Thoracic aorta (tissue), 2 donors: ENCODE results near the gene RNF144B. TPM values are rescaled to one million over a fixed set of nuclear protein-coding genes. Genes with fewer than 3 reads are reported as not detected.
"Not testable (repeated sequence)": the region's sequence is repeated elsewhere in the genome, so short reads cannot be mapped to it uniquely, and the experiment has no call there.

Experiments
- ATAC-seq: fragments of 150-250 bp; one replicate; pipeline ENCODE4 v1.8.0; 2017; ENCODE audit warnings: low read depth; ENCODE audit not compliant: insufficient number of reproducible peaks, low FRiP score
- DNase-seq: peaks from one replicate; pipeline ENCODE4 v3.0.0-alpha.2; 2020; ENCODE audit warnings: low spot score
- H3K27ac ChIP-seq, 2 donors: fragments of 200-600 bp; sonication (generic); 1 replicate in 1 of 2; 2 replicates in 1 of 2; pipeline ENCODE4 v1.5.1; 2016; ENCODE audit warnings: mild to moderate bottlenecking in 2 of 2, moderate library complexity in 2 of 2
- H3K27me3 ChIP-seq: fragments of 200-600 bp; sonication (generic); replicated peaks from 2 replicates; pipeline ENCODE4 v1.6.0; 2016; ENCODE audit warnings: mild to moderate bottlenecking; ENCODE audit not compliant: insufficient read depth
- H3K36me3 ChIP-seq: fragments of 200-600 bp; sonication (generic); one replicate; pipeline ENCODE4 v1.5.1; 2016
- H3K4me1 ChIP-seq, 2 donors: fragments of 200-600 bp; sonication (generic); 1 replicate in 1 of 2; 2 replicates in 1 of 2; pipeline versions ENCODE4 v1.5.1 to v1.6.0; 2016; ENCODE audit warnings: low read depth in 2 of 2, mild to moderate bottlenecking in 1 of 2; ENCODE audit not compliant: control insufficient read depth in 1 of 2
- H3K4me3 ChIP-seq: fragments of 200-600 bp; sonication (generic); 2 replicates; pipeline ENCODE4 v1.5.1; 2016; ENCODE audit warnings: mild to moderate bottlenecking
- H3K9me3 ChIP-seq: fragments of 200-600 bp; sonication (generic); 2 replicates; pipeline ENCODE4 v1.5.1; 2016
- CTCF ChIP-seq: fragments of 200-600 bp; sonication (generic); IDR thresholded peaks from one replicate; pipeline ENCODE4 v1.5.1; 2019; ENCODE audit warnings: antibody characterized with exemption
- total RNA-seq, 2 donors: library from RNA; depleted of rRNA; stranded (reverse); fragments of >200 nt; gene quantifications; one replicate each; pipeline versions ENCODE4 v1.1.0 to v1.2.3, GENCODE V29; 2016

Gene RNF144B
- total RNA-seq, 2 donors from 2014 or later: 15.8 to 24.3 TPM

- TF ChIP-seq CTCF: no peak
- DNase-seq (no peak), ATAC-seq (no peak)
- no peak overlapping the region for H3K27ac ChIP-seq
- H3K4me3 ChIP-seq: no peak overlapping the region
- peaks cover 0 to 10% of the 10 kb centered on the region in 2 donors for H3K4me1 ChIP-seq
- no peaks in the 10 kb centered on the region for H3K27me3 ChIP-seq
- H3K36me3 ChIP-seq: no peaks in the 10 kb centered on the region
- H3K9me3 ChIP-seq: no peaks in the 10 kb centered on the region
Observed at GRCh38 chr6:18352001-18352400, 35.1 kb upstream of the RNF144B start.

- Histone ChIP-seq H3K27ac (no peak overlapping the region), H3K36me3 (no peaks in the 10 kb centered on the region), H3K27me3 (no peaks in the 10 kb centered on the region), H3K4me1 (peaks cover 0 to 6% of the 10 kb centered on the region in 2 donors), H3K4me3 (no peak overlapping the region), H3K9me3 (no peaks in the 10 kb centered on the region)
- DNase-seq (no peak), ATAC-seq (no peak)
- no peak for TF ChIP-seq CTCF
Observed at GRCh38 chr6:18352842-18353241, 34.3 kb upstream of the RNF144B start.

- no peak overlapping the region for H3K4me3 ChIP-seq
- ATAC-seq (no peak), DNase-seq (no peak)
- H3K9me3 ChIP-seq: no peaks in the 10 kb centered on the region
- no peak overlapping the region for H3K27ac ChIP-seq
- TF ChIP-seq CTCF: no peak
- peaks cover 0 to 6% of the 10 kb centered on the region in 2 donors for H3K4me1 ChIP-seq
- H3K27me3 ChIP-seq: no peaks in the 10 kb centered on the region
- no peaks in the 10 kb centered on the region for H3K36me3 ChIP-seq
Observed at GRCh38 chr6:18353251-18353650, 33.9 kb upstream of the RNF144B start.

- DNase-seq, H3K4me3 ChIP-seq, H3K27ac ChIP-seq, ATAC-seq, H3K27me3 ChIP-seq, H3K36me3 ChIP-seq, H3K9me3 ChIP-seq: not testable (repeated sequence)
- peaks cover 14 to 26% of the 10 kb centered on the region in 2 donors for H3K4me1 ChIP-seq
Observed at GRCh38 chr6:18357546-18357945, 29.6 kb upstream of the RNF144B start.

DNA sequence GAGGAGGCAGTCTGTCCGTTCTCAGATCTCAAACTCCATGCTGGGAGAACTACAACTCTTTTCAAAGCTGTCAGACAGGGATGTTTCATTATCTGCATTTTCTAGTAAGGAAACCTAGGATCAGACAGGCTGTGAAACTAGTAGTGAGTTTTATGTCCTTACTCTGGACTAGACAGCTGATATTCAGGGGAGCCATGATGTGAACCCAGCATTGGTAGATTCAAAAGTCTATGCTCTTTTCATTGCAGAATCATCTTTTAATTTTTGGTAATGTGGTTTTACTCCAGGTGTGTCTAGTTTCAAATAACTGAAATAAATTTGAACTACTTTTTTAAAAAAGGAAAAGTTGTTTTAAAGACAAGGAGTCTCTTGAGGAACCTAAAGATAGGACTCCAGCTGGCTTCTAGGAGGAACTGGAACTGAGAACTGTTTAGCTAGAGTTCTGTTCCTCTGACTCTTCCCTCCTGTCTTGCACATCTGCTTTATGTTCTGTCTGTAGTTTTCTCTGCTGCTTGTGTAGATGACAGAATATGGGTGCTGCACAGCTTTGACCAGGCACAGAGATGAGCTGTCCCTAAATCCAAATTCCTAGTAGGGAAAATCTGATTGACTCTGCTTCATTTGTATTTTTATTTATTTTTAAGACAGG is 27.8 kb upstream of the RNF144B start:
- Histone ChIP-seq H3K9me3 (no peaks in the 10 kb centered on the region), H3K4me1 (peaks cover 18 to 34% of the 10 kb centered on the region in 2 donors), H3K27me3 (no peaks in the 10 kb centered on the region), H3K4me3 (no peak overlapping the region), H3K36me3 (no peaks in the 10 kb centered on the region), H3K27ac (peak overlapping the region in 1 of 2 donors; percentile 10)
- no peak for ATAC-seq
- DNase-seq: no peak
- no peak for TF ChIP-seq CTCF

- no peak for TF ChIP-seq CTCF
- no peak overlapping the region for H3K4me3 ChIP-seq
- peaks cover 18 to 39% of the 10 kb centered on the region in 2 donors for H3K4me1 ChIP-seq
- no peaks in the 10 kb centered on the region for H3K27me3 ChIP-seq
- no peaks in the 10 kb centered on the region for H3K9me3 ChIP-seq
- H3K27ac ChIP-seq: peak overlapping the region in 1 of 2 donors; percentile 10
- H3K36me3 ChIP-seq: no peaks in the 10 kb centered on the region
- no peak for ATAC-seq
- no peak for DNase-seq
Observed at GRCh38 chr6:18360188-18360587, 27.0 kb upstream of the RNF144B start.
